HEK293 (cell line): ENCODE data around the gene MAPT.

Source experiments
- TCF7L2 ChIP-seq: IDR thresholded peaks from 2 replicates; pipeline ENCODE4 v1.6.1; 2011; ENCODE audit warnings: low read depth, mild to moderate bottlenecking, inconsistent platforms, low read length, moderate library complexity, borderline replicate concordance
- ZNF138 ChIP-seq: fragments of 450-650 bp; formaldehyde crosslinking; IDR thresholded peaks from 2 replicates; pipeline ENCODE4 v1.5.1; 2016; ENCODE audit warnings: missing biosample characterization, missing genetic modification characterization, borderline replicate concordance
- ZNF140 ChIP-seq: fragments of 450-650 bp; formaldehyde crosslinking; IDR thresholded peaks from 2 replicates; pipeline ENCODE4 v1.5.1; 2016; ENCODE audit warnings: missing biosample characterization, missing genetic modification characterization
- ZNF274 ChIP-seq, 2 experiments: fragments of 200-500 bp in 1 of 2; fragments of 450-650 bp in 1 of 2; sonication (Bioruptor generic) in 1 of 2; formaldehyde crosslinking in 1 of 2; IDR thresholded peaks; 2 replicates each; pipeline versions ENCODE4 v1.5.1 to v1.6.1; 2014 to 2016; ENCODE audit warnings: borderline replicate concordance in 1 of 2, inconsistent platforms in 1 of 2, low read length in 1 of 2, missing biosample characterization in 1 of 2, missing genetic modification characterization in 1 of 2
- TF ChIP-seq, protein P1 (sequence below): fragments of 450-650 bp; formaldehyde crosslinking; IDR thresholded peaks from 2 replicates; pipeline ENCODE4 v1.5.1; 2016; ENCODE audit warnings: missing biosample characterization, missing genetic modification characterization
- TF ChIP-seq, protein P2 (sequence below): sonication (generic); formaldehyde crosslinking; IDR thresholded peaks from 2 replicates; pipeline ENCODE4 v1.8.1; 2022; ENCODE audit warnings: mild to moderate bottlenecking, moderate library complexity, missing genetic modification reagents

DNA sequence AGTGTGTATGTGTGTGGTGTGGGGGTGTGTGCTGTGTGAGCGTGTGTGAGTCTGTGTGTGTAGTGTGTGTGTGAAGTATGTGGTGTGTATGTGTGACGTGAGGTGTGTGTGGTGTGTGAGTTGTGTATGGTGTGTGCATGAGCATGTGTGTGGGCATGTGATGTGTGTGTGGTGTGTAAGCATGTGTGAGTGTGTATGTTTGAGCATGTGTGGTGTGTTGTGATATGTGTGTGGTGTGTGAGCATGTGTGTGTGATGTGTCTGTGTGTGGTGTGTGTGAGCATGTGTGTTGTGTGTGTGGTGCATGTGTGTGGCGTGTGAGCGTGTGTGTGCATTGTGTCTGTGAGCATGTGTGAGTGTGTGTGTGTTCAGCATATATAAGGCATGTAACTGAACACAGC lies 20.9 kb downstream of the MAPT start:
- TF ChIP-seq TCF7L2 (no peak), ZNF138 (tag by site-specific recombination) (no peak), ZNF140 (tag by site-specific recombination) (no peak), ZNF274 (IDR thresholded peaks at IDR 0.05; ENCODE audit: low read length) (no peak), ZNF274 (tag by site-specific recombination; IDR thresholded peaks at IDR 0.05; ENCODE audit: borderline replicate concordance) (no peak; the same call in 1 of the 2 replicates)
- TF ChIP-seq, protein P1, sequence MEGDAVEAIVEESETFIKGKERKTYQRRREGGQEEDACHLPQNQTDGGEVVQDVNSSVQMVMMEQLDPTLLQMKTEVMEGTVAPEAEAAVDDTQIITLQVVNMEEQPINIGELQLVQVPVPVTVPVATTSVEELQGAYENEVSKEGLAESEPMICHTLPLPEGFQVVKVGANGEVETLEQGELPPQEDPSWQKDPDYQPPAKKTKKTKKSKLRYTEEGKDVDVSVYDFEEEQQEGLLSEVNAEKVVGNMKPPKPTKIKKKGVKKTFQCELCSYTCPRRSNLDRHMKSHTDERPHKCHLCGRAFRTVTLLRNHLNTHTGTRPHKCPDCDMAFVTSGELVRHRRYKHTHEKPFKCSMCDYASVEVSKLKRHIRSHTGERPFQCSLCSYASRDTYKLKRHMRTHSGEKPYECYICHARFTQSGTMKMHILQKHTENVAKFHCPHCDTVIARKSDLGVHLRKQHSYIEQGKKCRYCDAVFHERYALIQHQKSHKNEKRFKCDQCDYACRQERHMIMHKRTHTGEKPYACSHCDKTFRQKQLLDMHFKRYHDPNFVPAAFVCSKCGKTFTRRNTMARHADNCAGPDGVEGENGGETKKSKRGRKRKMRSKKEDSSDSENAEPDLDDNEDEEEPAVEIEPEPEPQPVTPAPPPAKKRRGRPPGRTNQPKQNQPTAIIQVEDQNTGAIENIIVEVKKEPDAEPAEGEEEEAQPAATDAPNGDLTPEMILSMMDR (tag by site-specific recombination): no peak
- TF ChIP-seq, protein P2, sequence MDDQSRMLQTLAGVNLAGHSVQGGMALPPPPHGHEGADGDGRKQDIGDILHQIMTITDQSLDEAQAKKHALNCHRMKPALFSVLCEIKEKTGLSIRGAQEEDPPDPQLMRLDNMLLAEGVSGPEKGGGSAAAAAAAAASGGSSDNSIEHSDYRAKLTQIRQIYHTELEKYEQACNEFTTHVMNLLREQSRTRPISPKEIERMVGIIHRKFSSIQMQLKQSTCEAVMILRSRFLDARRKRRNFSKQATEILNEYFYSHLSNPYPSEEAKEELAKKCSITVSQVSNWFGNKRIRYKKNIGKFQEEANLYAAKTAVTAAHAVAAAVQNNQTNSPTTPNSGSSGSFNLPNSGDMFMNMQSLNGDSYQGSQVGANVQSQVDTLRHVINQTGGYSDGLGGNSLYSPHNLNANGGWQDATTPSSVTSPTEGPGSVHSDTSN (CRISPR knock-in tag): no peak
